ENCODE measurements around the gene DGCR6.
"Not testable (repeated sequence)": the region's sequence is repeated elsewhere in the genome, so short reads cannot be mapped to it uniquely, and the experiment has no call there.

The DGCR6 gene

GRCh38 chr22:18927020-18927419 lies 20.9 kb downstream of the DGCR6 start:
- no peak for DNase-seq
- in situ Hi-C loops (cut with MboI; ENCODE audit: low pct_unique_long_range_greater_than_20kb, low sequenced_read_pairs): no loop called here

GRCh38 chr22:18927573-18927972 lies 21.5 kb downstream of the DGCR6 start:
- in situ Hi-C loops (cut with MboI; ENCODE audit: low pct_unique_long_range_greater_than_20kb, low sequenced_read_pairs): no loop called here
- no peak for DNase-seq

- DNase-seq: no peak
- in situ Hi-C loops (cut with MboI; ENCODE audit: low pct_unique_long_range_greater_than_20kb, low sequenced_read_pairs): no loop called here
These were observed 23.3 kb downstream of the DGCR6 start for GRCh38 chr22:18929459-18929858.

- no peak for DNase-seq
- in situ Hi-C loops (cut with MboI; ENCODE audit: low pct_unique_long_range_greater_than_20kb, low sequenced_read_pairs): no loop called here
These were observed 26.0 kb downstream of the DGCR6 start for GRCh38 chr22:18931905-18932652.

GRCh38 chr22:18933914-18934313 lies 27.8 kb downstream of the DGCR6 start:
- in situ Hi-C loops (cut with MboI; ENCODE audit: low pct_unique_long_range_greater_than_20kb, low sequenced_read_pairs): no loop called here
- no peak for DNase-seq

GRCh38 chr22:18934688-18935087 lies 28.6 kb downstream of the DGCR6 start:
- not testable (repeated sequence) for DNase-seq

GRCh38 chr22:18935889-18936529 lies 29.9 kb downstream of the DGCR6 start, which contains the start of gene PRODH:
TSS of gene PRODH (minus strand) at chr22:18936293. CDS start at chr22:18936287, 6 bp downstream.
- DNase-seq: no peak
- in situ Hi-C loops (cut with MboI; ENCODE audit: low pct_unique_long_range_greater_than_20kb, low sequenced_read_pairs): no loop called here

More at GRCh38 chr22:18934688-18935087, 28.6 kb downstream of the DGCR6 start:
- in situ Hi-C loops (cut with MboI; ENCODE audit: low pct_unique_long_range_greater_than_20kb, low sequenced_read_pairs): not testable (repeated sequence)

- in situ Hi-C loops (cut with MboI; ENCODE audit: low pct_unique_long_range_greater_than_20kb, low sequenced_read_pairs); DNase-seq: not testable (repeated sequence)
These were observed 32.6 kb downstream of the DGCR6 start for GRCh38 chr22:18938691-18939090.

- DNase-seq; in situ Hi-C loops (cut with MboI; ENCODE audit: low pct_unique_long_range_greater_than_20kb, low sequenced_read_pairs): not testable (repeated sequence)
These were observed 41.0 kb downstream of the DGCR6 start for GRCh38 chr22:18947105-18947504.

GRCh38 chr22:18947905-18948304 lies 41.8 kb downstream of the DGCR6 start:
- no peak for DNase-seq

GRCh38 chr22:18950141-18950540 lies 44.0 kb downstream of the DGCR6 start:
- no peak for DNase-seq
- in situ Hi-C loops (cut with MboI; ENCODE audit: low pct_unique_long_range_greater_than_20kb, low sequenced_read_pairs): no loop called here

More at GRCh38 chr22:18947905-18948304, 41.8 kb downstream of the DGCR6 start:
- in situ Hi-C loops (cut with MboI; ENCODE audit: low pct_unique_long_range_greater_than_20kb, low sequenced_read_pairs): no loop called here

- DNase-seq: no peak
- in situ Hi-C loops (cut with MboI; ENCODE audit: low pct_unique_long_range_greater_than_20kb, low sequenced_read_pairs): no loop called here
These were observed 45.9 kb downstream of the DGCR6 start for GRCh38 chr22:18952022-18952421.

GRCh38 chr22:18953128-18953527 lies 47.0 kb downstream of the DGCR6 start:
- DNase-seq; in situ Hi-C loops (cut with MboI; ENCODE audit: low pct_unique_long_range_greater_than_20kb, low sequenced_read_pairs): not testable (repeated sequence)

- in situ Hi-C loops (cut with MboI; ENCODE audit: low pct_unique_long_range_greater_than_20kb, low sequenced_read_pairs): not testable (repeated sequence)
- peak; percentile 74 for DNase-seq
These were observed 48.3 kb downstream of the DGCR6 start for GRCh38 chr22:18954303-18954989.

GRCh38 chr22:18954990-18955571 lies 49.0 kb downstream of the DGCR6 start:
- no peak for DNase-seq
- in situ Hi-C loops (cut with MboI; ENCODE audit: low pct_unique_long_range_greater_than_20kb, low sequenced_read_pairs): no loop called here

- in situ Hi-C loops (cut with MboI; ENCODE audit: low pct_unique_long_range_greater_than_20kb, low sequenced_read_pairs): no loop called here
- no peak for DNase-seq
These were observed 49.6 kb downstream of the DGCR6 start for GRCh38 chr22:18955696-18956095.

GRCh38 chr22:18956121-18956895 lies 50.2 kb downstream of the DGCR6 start:
- DNase-seq; in situ Hi-C loops (cut with MboI; ENCODE audit: low pct_unique_long_range_greater_than_20kb, low sequenced_read_pairs): not testable (repeated sequence)

GRCh38 chr22:18956956-18957355 lies 50.8 kb downstream of the DGCR6 start:
- DNase-seq; in situ Hi-C loops (cut with MboI; ENCODE audit: low pct_unique_long_range_greater_than_20kb, low sequenced_read_pairs): not testable (repeated sequence)

Measured in KBM-7 (cell line).